ENCODE data around the gene RRH.
"Not testable (repeated sequence)": the region's sequence is repeated elsewhere in the genome, so short reads cannot be mapped to it uniquely, and the experiment has no call there.

The RRH gene

GRCh38 chr4:109846395-109847098 lies 18.8 kb downstream of the RRH start:
- no peak for DNase-seq

- no peak for DNase-seq
These were observed 20.2 kb downstream of the RRH start, which contains the start of gene LRIT3 for GRCh38 chr4:109847896-109848442. LRIT3 (plus strand) TSS chr4:109848107; CDS start chr4:109848202, 95 bp downstream.

GRCh38 chr4:109848501-109848900 lies 20.7 kb downstream of the RRH start:
- no peak for DNase-seq

GRCh38 chr4:109850601-109851000 lies 22.8 kb downstream of the RRH start:
- DNase-seq: no peak

- not testable (repeated sequence) for DNase-seq
These were observed 31.9 kb downstream of the RRH start for GRCh38 chr4:109859426-109860300.

GRCh38 chr4:109861271-109861670 lies 33.5 kb downstream of the RRH start:
- DNase-seq: no peak

GRCh38 chr4:109861916-109862511 lies 34.2 kb downstream of the RRH start:
- no peak for DNase-seq

- no peak for DNase-seq
These were observed 36.4 kb downstream of the RRH start for GRCh38 chr4:109864134-109864533.

GRCh38 chr4:109870061-109870460 lies 42.3 kb downstream of the RRH start:
- DNase-seq: no peak

- no peak for DNase-seq
These were observed 44.3 kb downstream of the RRH start for GRCh38 chr4:109872065-109872464.

- no peak for DNase-seq
These were observed 45.3 kb downstream of the RRH start for GRCh38 chr4:109872950-109873656.

- no peak for DNase-seq
These were observed 46.2 kb downstream of the RRH start for GRCh38 chr4:109873791-109874514.

GRCh38 chr4:109875106-109875505 lies 47.3 kb downstream of the RRH start:
- no peak for DNase-seq

GRCh38 chr4:109875553-109875952 lies 47.8 kb downstream of the RRH start:
- not testable (repeated sequence) for DNase-seq

- no peak for DNase-seq
These were observed 49.0 kb downstream of the RRH start for GRCh38 chr4:109876634-109877265.

- DNase-seq: no peak
These were observed 49.6 kb downstream of the RRH start for GRCh38 chr4:109877400-109877799.

- DNase-seq: no peak
These were observed 50.6 kb downstream of the RRH start for GRCh38 chr4:109878355-109878754.

GRCh38 chr4:109879081-109879480 lies 51.3 kb downstream of the RRH start:
- DNase-seq: no peak

GRCh38 chr4:109879636-109880314 lies 52.0 kb downstream of the RRH start:
- no peak for DNase-seq

- no peak for DNase-seq
These were observed 58.5 kb downstream of the RRH start for GRCh38 chr4:109886303-109886702.

- no peak for DNase-seq
These were observed 59.3 kb downstream of the RRH start for GRCh38 chr4:109887071-109887470.
